HG02981 (cell line): ENCODE data around the gene CISTR.
"Not testable (repeated sequence)": the region's sequence is repeated elsewhere in the genome, so short reads cannot be mapped to it uniquely, and the experiment has no call there.

Source experiments
- ATAC-seq: cut with Tn5 transposase; IDR thresholded peaks from one replicate; pipeline ENCODE4 v1.9.1; 2021; ENCODE audit warnings: mild to moderate bottlenecking, moderate library complexity; ENCODE audit not compliant: unreplicated experiment

CISTR gene

GRCh38 chr12:53720946-53721345, 30.8 kb downstream of the CISTR start:
- ATAC-seq = no peak

- no peak for ATAC-seq
Measured at GRCh38 chr12:53719649-53720048, 32.1 kb downstream of the CISTR start.

GRCh38 chr12:53718567-53718966, 33.2 kb downstream of the CISTR start:
- not testable (repeated sequence) for ATAC-seq

GRCh38 chr12:53717319-53717718, 34.5 kb downstream of the CISTR start:
- ATAC-seq = no peak

- no peak for ATAC-seq
Measured at GRCh38 chr12:53714004-53714403, 37.8 kb downstream of the CISTR start.

GRCh38 chr12:53713516-53713915, 38.3 kb downstream of the CISTR start:
- ATAC-seq = no peak

- no peak for ATAC-seq
Measured at GRCh38 chr12:53712059-53712643, 39.6 kb downstream of the CISTR start.

GRCh38 chr12:53710091-53710490, 41.7 kb downstream of the CISTR start:
- no peak for ATAC-seq

- no peak for ATAC-seq
Measured at GRCh38 chr12:53709671-53710070, 42.1 kb downstream of the CISTR start.

GRCh38 chr12:53706080-53706479, 45.7 kb downstream of the CISTR start:
- ATAC-seq = no peak

GRCh38 chr12:53703756-53704155, 48.0 kb downstream of the CISTR start:
- no peak for ATAC-seq

- no peak for ATAC-seq
Measured at GRCh38 chr12:53701518-53702264, 50.1 kb downstream of the CISTR start.

- no peak for ATAC-seq
Measured at GRCh38 chr12:53700567-53700966, 51.2 kb downstream of the CISTR start.

GRCh38 chr12:53699678-53700025, 52.1 kb downstream of the CISTR start:
- no peak for ATAC-seq

- ATAC-seq = no peak
Measured at GRCh38 chr12:53698948-53699677, 52.7 kb downstream of the CISTR start.

- ATAC-seq = no peak
Measured at GRCh38 chr12:53696655-53697331, 55.0 kb downstream of the CISTR start.
